Suprapubic skin (tissue), 3 donors: ENCODE data around the gene GON4L.

Source experiments
- EP300 ChIP-seq: sonication (generic); formaldehyde crosslinking; IDR thresholded peaks from one replicate; pipeline ENCODE4 v1.6.1; 2017; ENCODE audit warnings: antibody characterized with exemption
- POLR2A ChIP-seq, 2 donors: fragments of 450-650 bp; IDR thresholded peaks; one replicate each; pipeline ENCODE4 v1.6.1; 2017; ENCODE audit warnings: antibody characterized with exemption in 2 of 2, mild to moderate bottlenecking in 2 of 2, moderate library complexity in 2 of 2
- TF ChIP-seq, protein P1 (sequence below), 2 donors: fragments of 200-600 bp in 1 of 2; fragments of 450-650 bp in 1 of 2; sonication (generic) in 1 of 2; IDR thresholded peaks; one replicate each; pipeline ENCODE4 v1.5.1; 2016 to 2019; ENCODE audit warnings: antibody characterized with exemption in 2 of 2, mild to moderate bottlenecking in 1 of 2, moderate library complexity in 1 of 2

DNA sequence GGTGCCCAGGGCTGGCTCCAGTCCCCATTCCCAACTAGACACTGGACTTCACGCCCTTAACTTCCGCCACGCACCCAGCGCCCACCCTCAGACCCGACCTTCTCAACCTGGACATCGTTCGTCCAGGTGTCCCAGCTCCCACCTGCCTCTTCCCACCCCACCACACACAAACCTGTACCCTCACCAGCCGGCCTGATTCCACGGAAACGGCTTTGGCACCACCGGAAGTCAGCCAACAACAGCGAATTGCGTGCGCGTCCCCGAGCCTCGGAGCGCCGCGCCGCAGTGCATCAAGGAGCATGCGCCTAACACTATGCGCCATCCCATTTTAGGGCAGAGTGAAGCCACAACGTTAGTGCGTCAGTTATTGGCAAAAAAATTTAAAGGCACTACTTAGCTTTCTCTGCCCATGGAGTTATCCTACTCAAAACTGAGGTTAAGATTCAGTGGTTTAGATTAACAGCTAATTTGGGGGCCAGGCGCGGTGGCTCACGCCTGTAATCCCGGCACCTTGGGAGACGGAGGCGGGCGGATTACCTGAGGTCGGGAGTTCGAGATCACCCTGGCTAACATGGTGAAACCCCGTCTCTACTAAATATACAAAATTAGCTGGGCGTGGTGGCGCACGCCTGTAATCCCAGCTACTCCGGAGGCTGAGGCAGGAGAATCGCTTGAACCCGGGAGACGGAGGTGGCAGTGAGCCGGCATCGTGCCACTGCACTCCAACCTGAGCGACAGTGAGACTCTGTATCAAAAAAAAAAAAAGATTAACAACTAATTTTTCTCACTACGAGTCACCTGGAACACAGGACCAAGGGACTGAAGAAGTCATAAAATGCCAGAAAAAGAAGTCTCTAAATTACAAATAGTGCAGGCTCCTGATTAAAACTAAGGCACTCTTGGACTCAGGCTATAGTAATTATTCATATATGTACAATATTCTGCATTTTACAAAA lies at the start of gene GON4L:
- TF ChIP-seq, protein P1, sequence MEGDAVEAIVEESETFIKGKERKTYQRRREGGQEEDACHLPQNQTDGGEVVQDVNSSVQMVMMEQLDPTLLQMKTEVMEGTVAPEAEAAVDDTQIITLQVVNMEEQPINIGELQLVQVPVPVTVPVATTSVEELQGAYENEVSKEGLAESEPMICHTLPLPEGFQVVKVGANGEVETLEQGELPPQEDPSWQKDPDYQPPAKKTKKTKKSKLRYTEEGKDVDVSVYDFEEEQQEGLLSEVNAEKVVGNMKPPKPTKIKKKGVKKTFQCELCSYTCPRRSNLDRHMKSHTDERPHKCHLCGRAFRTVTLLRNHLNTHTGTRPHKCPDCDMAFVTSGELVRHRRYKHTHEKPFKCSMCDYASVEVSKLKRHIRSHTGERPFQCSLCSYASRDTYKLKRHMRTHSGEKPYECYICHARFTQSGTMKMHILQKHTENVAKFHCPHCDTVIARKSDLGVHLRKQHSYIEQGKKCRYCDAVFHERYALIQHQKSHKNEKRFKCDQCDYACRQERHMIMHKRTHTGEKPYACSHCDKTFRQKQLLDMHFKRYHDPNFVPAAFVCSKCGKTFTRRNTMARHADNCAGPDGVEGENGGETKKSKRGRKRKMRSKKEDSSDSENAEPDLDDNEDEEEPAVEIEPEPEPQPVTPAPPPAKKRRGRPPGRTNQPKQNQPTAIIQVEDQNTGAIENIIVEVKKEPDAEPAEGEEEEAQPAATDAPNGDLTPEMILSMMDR (IDR thresholded peaks at IDR 0.05), result no peak
- peak in 1 of 2 donors; percentile 55 for TF ChIP-seq POLR2A (IDR thresholded peaks at IDR 0.05)
- TF ChIP-seq EP300, result no peak
